GM21619 (cell line): ENCODE measurements around the gene AFAP1.

ENCODE experiments used
- ATAC-seq: cut with Tn5 transposase; IDR thresholded peaks from one replicate; pipeline ENCODE4 v1.9.1; 2021; ENCODE audit not compliant: unreplicated experiment

Gene AFAP1

GRCh38 chr4:7939377-7940108, at the start of gene AFAP1:
AFAP1 (minus strand) TSS chr4:7939861; CDS start chr4:7872078, 67,783 bp downstream.
- ATAC-seq, result peak; percentile 94

DNA sequence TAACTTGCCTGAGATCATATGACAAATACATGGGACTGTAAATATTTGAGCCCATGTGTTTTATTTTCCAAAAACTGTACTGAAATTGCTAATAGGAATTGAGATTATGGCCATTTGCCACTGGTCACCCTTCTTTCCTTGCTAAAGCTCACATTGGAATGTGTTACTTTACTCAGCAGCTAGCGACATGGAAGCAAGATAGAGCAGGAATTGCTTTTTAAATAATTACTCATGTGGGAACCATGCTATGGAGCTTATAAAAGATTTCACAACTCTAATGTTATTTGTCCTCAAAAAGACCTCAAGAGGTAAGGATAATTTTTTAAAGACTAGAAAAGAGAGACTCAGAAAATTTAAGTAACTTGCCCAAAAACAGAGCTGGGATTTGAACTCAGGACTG, 48.8 kb upstream of the AFAP1 start:
- ATAC-seq, result no peak

GRCh38 chr4:7987148-7987989, 47.7 kb upstream of the AFAP1 start:
- no peak for ATAC-seq

GRCh38 chr4:7985891-7986441, 46.3 kb upstream of the AFAP1 start:
- no peak for ATAC-seq

- no peak for ATAC-seq
These were observed 45.4 kb upstream of the AFAP1 start for GRCh38 chr4:7985072-7985471.

- ATAC-seq, result no peak
These were observed 44.7 kb upstream of the AFAP1 start for GRCh38 chr4:7984286-7984925.

GRCh38 chr4:7983296-7983695, 43.6 kb upstream of the AFAP1 start:
- no peak for ATAC-seq

- ATAC-seq, result no peak
These were observed 42.2 kb upstream of the AFAP1 start for GRCh38 chr4:7981738-7982394.

DNA sequence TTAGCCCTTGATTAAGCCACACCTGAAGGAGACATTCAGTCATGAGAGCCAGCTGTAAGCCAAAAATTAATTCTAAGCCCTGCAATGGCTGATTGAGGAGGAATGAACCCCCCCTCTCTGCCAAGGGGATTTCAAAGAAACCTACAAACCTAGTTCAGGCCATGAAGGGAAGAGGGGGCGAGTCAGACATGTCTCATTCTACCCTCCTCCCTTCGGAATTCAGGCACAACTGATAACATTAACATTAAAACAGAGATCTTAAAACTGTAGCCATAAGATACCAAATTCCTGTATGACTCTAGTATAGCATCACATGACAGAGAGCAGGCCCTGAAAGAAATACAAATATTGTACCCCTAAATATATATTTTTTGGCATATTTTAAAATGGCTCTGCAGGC, 40.4 kb upstream of the AFAP1 start:
- ATAC-seq, result no peak

- ATAC-seq, result no peak
These were observed 39.9 kb upstream of the AFAP1 start for GRCh38 chr4:7979652-7979968.

DNA sequence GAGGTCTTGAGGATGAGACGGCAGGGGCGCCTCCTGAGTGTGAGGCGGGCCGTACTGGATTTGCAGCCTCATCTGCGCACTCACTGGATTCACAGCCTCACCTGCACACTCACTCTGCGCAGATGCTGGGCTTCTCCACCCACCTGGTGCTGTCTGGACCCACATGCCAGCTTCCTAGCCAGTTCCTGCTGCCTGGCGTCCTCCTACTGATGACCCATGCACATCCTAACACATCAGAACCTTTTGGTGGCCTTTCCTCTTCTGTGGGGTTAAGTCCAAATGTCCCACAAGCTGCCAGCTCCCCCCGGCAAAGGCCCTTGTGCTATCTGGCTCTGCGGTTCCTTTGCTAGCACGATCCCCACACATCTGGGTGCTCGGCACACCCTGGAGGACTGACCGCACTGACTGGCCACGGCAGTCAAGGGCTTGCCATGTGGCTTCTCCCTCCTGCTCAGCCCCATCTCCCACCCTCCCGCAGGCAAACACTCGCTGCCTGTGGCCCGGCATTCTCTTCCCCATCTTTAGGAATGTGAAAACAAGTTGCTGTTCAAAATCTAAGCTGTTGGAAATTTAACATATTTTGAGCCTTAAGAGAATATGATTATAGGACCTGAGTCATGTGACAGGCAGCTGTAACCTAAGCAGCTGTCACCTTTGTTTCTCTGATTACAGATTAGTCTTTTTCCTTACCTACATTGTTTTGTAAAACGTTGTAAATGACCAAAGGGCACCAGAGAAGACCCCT, 39.4 kb upstream of the AFAP1 start:
- ATAC-seq, result no peak

DNA sequence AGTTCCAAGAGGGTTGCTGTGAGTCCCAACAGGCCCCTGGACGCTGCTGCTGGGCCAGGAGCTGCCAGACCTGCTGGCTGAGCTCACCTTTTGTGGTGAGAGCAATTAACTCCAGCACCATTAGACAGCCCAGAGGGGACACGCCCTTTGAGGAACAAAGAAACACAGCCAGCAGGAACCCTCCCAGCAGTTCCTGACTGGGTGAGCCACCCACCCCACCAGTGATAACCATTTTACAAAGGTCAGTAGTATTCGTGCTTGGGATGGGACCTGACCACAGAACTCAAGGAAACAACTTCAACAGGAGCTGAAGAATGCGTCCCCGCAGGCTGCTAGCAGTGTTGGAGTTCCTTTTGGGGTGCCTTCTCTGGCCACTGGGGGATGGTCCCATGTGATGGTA, 38.8 kb upstream of the AFAP1 start:
- ATAC-seq, result no peak

DNA sequence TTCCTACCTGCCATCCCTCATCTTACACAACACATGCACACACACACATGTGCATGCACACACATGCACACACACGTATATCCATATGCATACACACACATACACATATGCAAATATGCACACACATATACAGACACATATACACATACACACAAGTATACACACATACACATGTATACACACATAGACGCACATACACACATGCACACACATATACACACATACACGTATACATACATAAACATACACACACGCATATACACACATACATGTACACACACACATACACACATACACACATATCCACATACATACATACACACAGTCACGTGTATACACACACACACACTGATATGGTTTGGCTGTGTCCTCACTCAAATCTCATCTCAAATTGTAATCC, 37.0 kb upstream of the AFAP1 start:
- no peak for ATAC-seq

DNA sequence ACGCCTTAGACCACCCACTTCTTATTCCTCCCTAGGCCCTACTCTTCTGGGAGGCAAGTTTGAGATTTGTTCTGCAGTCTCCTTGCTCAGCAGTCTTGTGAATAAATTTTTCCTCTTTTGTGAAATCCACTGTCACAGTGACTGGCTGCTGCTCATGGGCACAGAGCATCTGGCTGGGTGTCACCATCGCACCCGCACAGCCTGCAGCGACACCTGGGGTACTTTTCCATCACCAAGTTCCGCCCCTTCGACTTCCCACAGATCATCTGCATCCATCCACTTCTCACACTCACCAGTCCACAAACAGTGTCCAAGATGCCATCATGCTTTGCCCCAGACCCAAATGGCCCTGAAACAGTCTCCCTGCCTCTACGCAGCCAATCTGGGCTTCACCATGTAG, 36.4 kb upstream of the AFAP1 start:
- ATAC-seq, result no peak

DNA sequence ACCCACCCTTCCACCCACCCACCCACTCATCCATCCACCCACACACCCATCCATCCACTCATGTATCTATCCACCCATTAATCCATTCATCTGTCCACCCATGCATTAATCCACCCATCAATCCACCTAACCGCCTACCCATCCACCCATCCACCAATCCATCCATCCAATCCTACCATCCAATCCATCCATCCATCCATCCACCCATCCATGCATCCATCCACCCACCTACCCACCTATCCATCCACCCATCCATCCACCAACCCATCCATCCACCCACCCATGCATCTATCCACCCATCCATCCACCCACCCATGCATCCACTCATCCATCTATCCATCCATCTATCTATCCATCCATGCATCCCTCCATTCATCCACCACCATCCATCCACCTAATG, 34.8 kb upstream of the AFAP1 start:
- no peak for ATAC-seq

- ATAC-seq, result no peak
These were observed 33.9 kb upstream of the AFAP1 start for GRCh38 chr4:7973545-7973981.

DNA sequence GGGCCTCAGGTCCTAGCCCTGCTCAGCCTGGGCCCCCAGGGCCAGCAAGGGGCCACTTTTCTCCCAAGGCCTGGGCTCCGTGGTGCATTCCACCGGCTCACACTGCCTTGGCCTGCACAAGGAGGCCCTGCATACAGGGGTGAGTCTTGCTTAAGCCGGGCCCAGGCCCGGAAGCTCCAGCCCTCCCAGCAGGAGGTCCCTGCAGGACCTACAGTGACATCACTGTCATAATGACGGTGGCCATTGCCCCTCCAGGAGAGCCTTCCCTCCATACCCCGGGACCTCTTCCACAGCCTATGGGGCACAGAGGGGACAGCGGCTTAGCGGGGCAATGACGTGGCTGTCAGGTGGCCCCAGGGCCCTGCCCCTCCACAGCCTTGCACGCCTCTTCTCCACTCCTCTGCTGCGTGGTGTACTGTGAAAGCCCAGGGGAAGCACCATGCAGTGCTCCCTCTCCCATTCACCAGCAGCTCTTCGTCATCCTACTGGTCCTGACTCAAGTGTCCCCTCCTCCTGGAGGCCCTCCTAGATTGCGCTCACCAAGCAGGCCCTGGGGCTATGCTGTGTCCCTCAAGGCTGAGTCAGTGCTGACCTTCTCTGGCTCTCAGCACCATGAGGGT, 32.3 kb upstream of the AFAP1 start:
- ATAC-seq, result no peak

- no peak for ATAC-seq
These were observed 31.5 kb upstream of the AFAP1 start for GRCh38 chr4:7971159-7971631.

GRCh38 chr4:7970361-7970946, 30.8 kb upstream of the AFAP1 start:
- no peak for ATAC-seq
